IMR-90 (cell line): Measurements from ENCODE around the gene CLEC2D. TPM values are rescaled to one million over a fixed set of nuclear protein-coding genes. Genes with fewer than 3 reads are reported as not detected.

Experiments
- ATAC-seq: fragments of 200-7000 bp; cut with Tn5 transposase; 2 replicates; pipeline ENCODE4 v1.9.1; 2020; ENCODE audit warnings: low read depth, mild to moderate bottlenecking, moderate library complexity
- BruUV-seq: library from RNA; stranded (reverse); fragments of 400-500 nt; replicated peaks from 2 replicates; lab custom pipeline; 2021; lab: Mats Ljungman, UMichigan
- CTCF ChIA-PET: fragments of 300-600 bp; formaldehyde crosslinking; extraction: SDS; loops from one replicate; lab custom pipeline; 2021; ENCODE audit warnings: antibody characterized with exemption; lab: Yijun Ruan, JAX
- POLR2A ChIA-PET: fragments of 300-600 bp; sonication (Branson Sonifier 250); formaldehyde crosslinking; loops from one replicate; lab custom pipeline; 2022; ENCODE audit warnings: antibody characterized with exemption; ENCODE audit not compliant: unreplicated experiment; lab: Charles Lee
- DNase-seq: peaks from one replicate; pipeline ENCODE4 v3.0.0; 2013
- H2AFZ ChIP-seq: replicated peaks from 2 replicates; pipeline ENCODE3; 2013; ENCODE audit warnings: low read length, mild to moderate bottlenecking; ENCODE audit not compliant: poor library complexity
- H2AK5ac ChIP-seq: 2 replicates; pipeline ENCODE4 v1.6.1; 2013; ENCODE audit warnings: low read depth, low read length, inconsistent platforms
- H2AK9ac ChIP-seq: replicated peaks from 2 replicates; pipeline ENCODE3; 2013; ENCODE audit warnings: mild to moderate bottlenecking, low read depth, low read length, moderate library complexity; ENCODE audit not compliant: poor library complexity
- H2BK120ac ChIP-seq: 2 replicates; pipeline ENCODE4 v1.6.1; 2013; ENCODE audit warnings: low read depth, low read length, inconsistent platforms
- H2BK15ac ChIP-seq: 3 replicates; pipeline ENCODE4 v1.6.1; 2013; ENCODE audit warnings: low read depth, low read length, inconsistent platforms
- H2BK20ac ChIP-seq: 2 replicates; pipeline ENCODE4 v1.6.1; 2013; ENCODE audit warnings: low read depth, mild to moderate bottlenecking, inconsistent platforms, low read length, moderate library complexity
- H2BK5ac ChIP-seq: 2 replicates; pipeline ENCODE4 v1.6.1; 2013; ENCODE audit warnings: mild to moderate bottlenecking, low read depth, low read length, inconsistent platforms; ENCODE audit not compliant: poor library complexity, severe bottlenecking
- H3K14ac ChIP-seq: replicated peaks from 2 replicates; pipeline ENCODE4 v1.6.1; 2013; ENCODE audit warnings: low read depth, low read length, inconsistent platforms
- H3K18ac ChIP-seq: 2 replicates; pipeline ENCODE4 v1.6.1; 2013; ENCODE audit warnings: low read depth, low read length, control low read depth
- H3K23ac ChIP-seq: 2 replicates; pipeline ENCODE4 v1.6.1; 2013; ENCODE audit warnings: low read depth, low read length, inconsistent platforms
- H3K27ac ChIP-seq: 2 replicates; pipeline ENCODE4 v1.5.1; 2013; ENCODE audit warnings: mild to moderate bottlenecking, control low read depth, low read length; ENCODE audit not compliant: insufficient read depth
- H3K27me3 ChIP-seq: 2 replicates; pipeline ENCODE4 v1.6.1; 2013; ENCODE audit warnings: low read length; ENCODE audit not compliant: control insufficient read depth, insufficient read depth
- H3K36me3 ChIP-seq: 2 replicates; pipeline ENCODE4 v1.6.1; 2013; ENCODE audit warnings: low read length, mixed read lengths; ENCODE audit not compliant: control insufficient read depth, insufficient read depth
- H3K4ac ChIP-seq: 2 replicates; pipeline ENCODE4 v1.6.1; 2013; ENCODE audit warnings: low read depth, low read length, inconsistent platforms
- H3K4me1 ChIP-seq: 2 replicates; pipeline ENCODE4 v1.6.1; 2013; ENCODE audit warnings: low read length, mixed read lengths; ENCODE audit not compliant: control insufficient read depth, insufficient read depth
- H3K4me2 ChIP-seq: 2 replicates; pipeline ENCODE4 v1.6.1; 2013; ENCODE audit warnings: low read depth, mild to moderate bottlenecking, control low read depth, low read length, moderate library complexity
- H3K4me3 ChIP-seq: 2 replicates; pipeline ENCODE4 v1.5.1; 2013; ENCODE audit warnings: low read depth, mild to moderate bottlenecking, control low read depth, low read length, moderate library complexity; ENCODE audit not compliant: insufficient read depth
- H3K56ac ChIP-seq: 2 replicates; pipeline ENCODE4 v1.6.1; 2013; ENCODE audit warnings: low read length, inconsistent platforms; ENCODE audit not compliant: insufficient read depth; ENCODE audit errors: extremely low read depth
- H3K79me1 ChIP-seq, 2 experiments: 2 replicates each; pipeline ENCODE4 v1.6.1; 2013; ENCODE audit warnings: low read length in 2 of 2, inconsistent platforms in 1 of 2, low read depth in 1 of 2
- H3K9ac ChIP-seq: 2 replicates; pipeline ENCODE4 v1.6.1; 2013; ENCODE audit warnings: low read depth, low read length, control low read depth
- H3K9me1 ChIP-seq: 2 replicates; pipeline ENCODE4 v1.6.1; 2013; ENCODE audit warnings: low read length, inconsistent platforms; ENCODE audit not compliant: insufficient read depth
- H3K9me3 ChIP-seq: 2 replicates; pipeline ENCODE4 v1.6.1; 2013; ENCODE audit warnings: low read length; ENCODE audit not compliant: control insufficient read depth, insufficient read depth
- H4K20me1 ChIP-seq: 2 replicates; pipeline ENCODE4 v1.6.1; 2013; ENCODE audit warnings: low read length, inconsistent platforms; ENCODE audit not compliant: insufficient read depth
- H4K5ac ChIP-seq: 2 replicates; pipeline ENCODE4 v1.6.1; 2013; ENCODE audit warnings: mild to moderate bottlenecking, low read depth, low read length, control low read depth
- H4K8ac ChIP-seq, 2 experiments: 2 replicates each; pipeline ENCODE4 v1.6.1; 2013; ENCODE audit warnings: low read depth in 2 of 2, low read length in 2 of 2, control low read depth in 1 of 2, inconsistent platforms in 1 of 2
- H4K91ac ChIP-seq: 2 replicates; pipeline ENCODE4 v1.6.1; 2013; ENCODE audit warnings: low read depth, low read length, inconsistent platforms; ENCODE audit not compliant: insufficient read depth
- CEBPB ChIP-seq: IDR thresholded peaks from 2 replicates; pipeline ENCODE4 v1.6.1; 2012; ENCODE audit warnings: low read depth, low read length, improper control_type of control experiment
- NFE2L2 ChIP-seq: fragments of 150-350 bp; IDR thresholded peaks from 2 replicates; pipeline ENCODE4 v1.6.1; 2016; ENCODE audit warnings: low read depth, mild to moderate bottlenecking, low read length
- WGBS, 2 experiments: methylation state at CpG; one replicate each; pipeline versions ENCODE4 v1.1.5 to v1.1.7; 2013; ENCODE audit warnings: missing lambda C conversion rate in 2 of 2; ENCODE audit not compliant: insufficient read length in 1 of 2; ENCODE audit errors: extremely low coverage in 2 of 2; 5-methylcytosine and 5-hydroxymethylcytosine counted together
- dilution Hi-C: fragments of 300-500 bp; cut with HindIII; formaldehyde crosslinking; loops from one replicate; pipeline ENCODE4 v1.14.3; 2018; ENCODE audit warnings: low sequenced_read_pairs; ENCODE audit not compliant: unreplicated experiment
- in situ Hi-C: fragments of 300-500 bp; cut with MboI; formaldehyde crosslinking; loops from 3 replicates; pipeline ENCODE4 v1.14.3; 2019; ENCODE audit warnings: low sequenced_read_pairs, inconsistent platforms, mixed read lengths
- intact Hi-C: fragments of 100-400 bp; cut with micrococcal nuclease; formaldehyde crosslinking; loops from 2 replicates; pipeline ENCODE4 v1.10.0; 2022
- polyA plus RNA-seq, 3 experiments: library from polyadenylated mRNA; depleted of rRNA; stranded (reverse); fragments of >200 nt; gene quantifications; 2 replicates each; pipeline ENCODE4 v1.2.3, GENCODE V29; 2012; ENCODE audit warnings: low replicate concordance in 1 of 3
- total RNA-seq: library from RNA; depleted of rRNA; stranded (reverse); fragments of >200 nt; gene quantifications from 2 replicates; pipeline ENCODE4 v1.2.3, GENCODE V29; 2012

The CLEC2D gene
- total and polyA plus RNA-seq, 2 of the 4 experiments (the other 2 are of a cell fraction) = 0.72 to 1.2 TPM

GRCh38 chr12:9721394-9722092 lies 52.0 kb downstream of the CLEC2D start:
- H2BK5ac ChIP-seq = no peak overlapping the region
- H3K14ac ChIP-seq = no peak overlapping the region
- H3K79me1 ChIP-seq = no peaks in the 10 kb centered on the region
- peak; percentile 97 for TF ChIP-seq CEBPB
- no peak for TF ChIP-seq NFE2L2
- WGBS, 2 experiments = no CpG with 5 or more reads among the region's 5 CpGs
- H3K36me3 ChIP-seq = no peaks in the 10 kb centered on the region
- H3K9ac ChIP-seq = no peak overlapping the region
- in situ Hi-C loops (loop anchor here (25.0 kb wide), 1 partner anchor 384 kb away; no protein-coding TSS in a partner anchor), intact Hi-C loops (no loop called here), dilution Hi-C loops (no loop called here)
- CTCF ChIA-PET = interaction anchor here (1.1 to 4.4 kb wide), 2 partner anchors 13 to 21 kb away, joined by 6 to 14 read pairs; no protein-coding TSS in a partner anchor
- H2AFZ ChIP-seq = no peak overlapping the region
- no peak overlapping the region for H2BK120ac ChIP-seq
- H2BK20ac ChIP-seq = no peak overlapping the region
- no peaks in the 10 kb centered on the region for H3K9me1 ChIP-seq
- no TSS peak for BruUV-seq
- H3K27ac ChIP-seq = no peak overlapping the region
- POLR2A ChIA-PET = no interaction called here
- H4K20me1 ChIP-seq = no peaks in the 10 kb centered on the region
- no peak overlapping the region for H3K4me3 ChIP-seq
- no peak overlapping the region for H3K18ac ChIP-seq
- no peak overlapping the region for H4K8ac ChIP-seq
- H2AK5ac ChIP-seq = no peak overlapping the region
- H2AK9ac ChIP-seq = no peak overlapping the region
- H3K4me1 ChIP-seq = peaks cover 2% of the 10 kb centered on the region; the same call in 1 of the 2 replicates
- no peaks in the 10 kb centered on the region for H3K9me3 ChIP-seq
- H3K4ac ChIP-seq = no peak overlapping the region
- peak; percentile 27; the same call in 1 of the 2 replicates for ATAC-seq
- H2BK15ac ChIP-seq = no peak overlapping the region
- H3K27me3 ChIP-seq = no peaks in the 10 kb centered on the region; the same call in 1 of the 2 replicates
- H3K4me2 ChIP-seq = peak overlapping the region; percentile 45; the same call in 1 of the 2 replicates
- no peak overlapping the region for H3K23ac ChIP-seq
- DNase-seq = peak; percentile 3
- H4K91ac ChIP-seq = no peak overlapping the region
- H4K5ac ChIP-seq = no peak overlapping the region
- no peak overlapping the region for H3K56ac ChIP-seq
